NT2/D1 (cell line): ENCODE results near the gene ITSN1.

Source experiments
- SUZ12 ChIP-seq: IDR thresholded peaks from 2 replicates; pipeline ENCODE4 v1.6.1; 2011; ENCODE audit not compliant: insufficient read length, insufficient read depth; ENCODE audit errors: extremely low read depth
- YY1 ChIP-seq: IDR thresholded peaks from 2 replicates; pipeline ENCODE4 v1.6.1; 2011; ENCODE audit not compliant: insufficient read length, insufficient read depth
- ZNF274 ChIP-seq: IDR thresholded peaks from 2 replicates; pipeline ENCODE4 v1.6.1; 2011; ENCODE audit warnings: mild to moderate bottlenecking, low read depth, low read length

- TF ChIP-seq ZNF274 (no peak), YY1 (no peak), SUZ12 (no peak)
These were observed 57.0 kb downstream of the ITSN1 start for GRCh38 chr21:33699277-33699676.
